A673 (cell line): ENCODE measurements around the gene NUP37.
"Not testable (repeated sequence)": the region's sequence is repeated elsewhere in the genome, so short reads cannot be mapped to it uniquely, and the experiment has no call there.

ENCODE experiments used
- CTCF ChIP-seq: fragments of 300-800, 200-600 bp; sonication (generic); conservative IDR thresholded peaks from 2 replicates; pipeline ENCODE4 v1.5.1; 2017; ENCODE audit warnings: low read depth, mild to moderate bottlenecking, antibody characterized with exemption, low read length, moderate library complexity, mixed read lengths
- EZH2 ChIP-seq: fragments of 200-600 bp; sonication (generic); IDR thresholded peaks from 2 replicates; pipeline ENCODE4 v1.6.1; 2017; ENCODE audit warnings: borderline replicate concordance, low read depth, mild to moderate bottlenecking, mixed read lengths, antibody characterized with exemption, low read length; ENCODE audit not compliant: poor library complexity, severe bottlenecking

- not testable (repeated sequence) for TF ChIP-seq CTCF, EZH2
Observed at GRCh38 chr12:102089228-102089835, 30.6 kb downstream of the NUP37 start.
